BLaER1 (cell line): Measurements from ENCODE around the gene JAG1.
A peak's percentile ranks its signal among the peaks of the same experiment; 100 is the strongest.

Experiments
- H3K27ac ChIP-seq: shearing (Covaris generic); formaldehyde crosslinking; 2 replicates; pipeline ENCODE4 v1.8.1; 2022
- H3K27me3 ChIP-seq: shearing (Covaris generic); formaldehyde crosslinking; 2 replicates; pipeline ENCODE4 v1.8.1; 2022
- H3K36me3 ChIP-seq: shearing (Covaris generic); formaldehyde crosslinking; 2 replicates; pipeline ENCODE4 v1.8.1; 2022
- H3K4me1 ChIP-seq: shearing (Covaris generic); formaldehyde crosslinking; 2 replicates; pipeline ENCODE4 v1.8.1; 2022
- H3K4me2 ChIP-seq: shearing (Covaris generic); formaldehyde crosslinking; 2 replicates; pipeline ENCODE4 v1.8.1; 2022
- H3K4me3 ChIP-seq: shearing (Covaris generic); formaldehyde crosslinking; 2 replicates; pipeline ENCODE4 v1.8.1; 2022
- H3K9ac ChIP-seq: shearing (Covaris generic); formaldehyde crosslinking; 2 replicates; pipeline ENCODE4 v1.8.1; 2022
- H3K9me3 ChIP-seq: shearing (Covaris generic); formaldehyde crosslinking; 2 replicates; pipeline ENCODE4 v1.8.1; 2022
- H4K20me1 ChIP-seq: shearing (Covaris generic); formaldehyde crosslinking; 2 replicates; pipeline ENCODE4 v1.8.1; 2022
- Cebpa-rat ChIP-seq: shearing (Covaris generic); IDR thresholded peaks from 2 replicates; pipeline ENCODE4 v1.8.1; 2022

The JAG1 gene

GRCh38 chr20:10641467-10641866 is 32.3 kb downstream of the JAG1 start:
- Histone ChIP-seq H3K4me2 (no peak overlapping the region), H3K4me1 (peaks cover 25% of the 10 kb centered on the region), H4K20me1 (no peaks in the 10 kb centered on the region), H3K9me3 (no peaks in the 10 kb centered on the region), H3K4me3 (no peak overlapping the region), H3K36me3 (no peaks in the 10 kb centered on the region), H3K27me3 (no peaks in the 10 kb centered on the region), H3K9ac (no peak overlapping the region), H3K27ac (no peak overlapping the region)
- TF ChIP-seq Cebpa-rat = no peak

DNA sequence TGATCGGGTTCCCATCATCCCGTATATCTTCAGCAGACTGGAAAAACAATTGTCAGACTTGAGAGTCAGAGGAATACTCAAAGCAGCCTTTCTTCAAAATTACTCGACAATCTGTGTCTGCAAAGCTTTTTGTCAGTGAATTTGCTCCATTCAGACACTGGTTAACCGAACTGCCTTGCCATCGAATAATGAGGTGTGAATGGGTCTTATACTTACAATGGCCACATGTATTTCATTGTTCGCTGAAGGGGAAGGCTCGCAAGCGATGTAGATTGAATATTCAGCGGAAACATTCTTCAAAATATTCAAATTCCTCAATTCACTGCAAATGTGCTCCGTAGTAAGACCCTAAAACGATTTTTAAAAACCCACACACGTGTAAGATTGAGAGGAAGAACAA is 32.9 kb downstream of the JAG1 start:
- TF ChIP-seq Cebpa-rat = no peak
- Histone ChIP-seq H3K4me2 (no peak overlapping the region), H3K9me3 (no peaks in the 10 kb centered on the region), H3K27ac (no peak overlapping the region), H3K27me3 (no peaks in the 10 kb centered on the region), H3K9ac (no peak overlapping the region), H3K4me3 (no peak overlapping the region), H3K36me3 (no peaks in the 10 kb centered on the region), H4K20me1 (no peaks in the 10 kb centered on the region), H3K4me1 (peaks cover 28% of the 10 kb centered on the region)

DNA sequence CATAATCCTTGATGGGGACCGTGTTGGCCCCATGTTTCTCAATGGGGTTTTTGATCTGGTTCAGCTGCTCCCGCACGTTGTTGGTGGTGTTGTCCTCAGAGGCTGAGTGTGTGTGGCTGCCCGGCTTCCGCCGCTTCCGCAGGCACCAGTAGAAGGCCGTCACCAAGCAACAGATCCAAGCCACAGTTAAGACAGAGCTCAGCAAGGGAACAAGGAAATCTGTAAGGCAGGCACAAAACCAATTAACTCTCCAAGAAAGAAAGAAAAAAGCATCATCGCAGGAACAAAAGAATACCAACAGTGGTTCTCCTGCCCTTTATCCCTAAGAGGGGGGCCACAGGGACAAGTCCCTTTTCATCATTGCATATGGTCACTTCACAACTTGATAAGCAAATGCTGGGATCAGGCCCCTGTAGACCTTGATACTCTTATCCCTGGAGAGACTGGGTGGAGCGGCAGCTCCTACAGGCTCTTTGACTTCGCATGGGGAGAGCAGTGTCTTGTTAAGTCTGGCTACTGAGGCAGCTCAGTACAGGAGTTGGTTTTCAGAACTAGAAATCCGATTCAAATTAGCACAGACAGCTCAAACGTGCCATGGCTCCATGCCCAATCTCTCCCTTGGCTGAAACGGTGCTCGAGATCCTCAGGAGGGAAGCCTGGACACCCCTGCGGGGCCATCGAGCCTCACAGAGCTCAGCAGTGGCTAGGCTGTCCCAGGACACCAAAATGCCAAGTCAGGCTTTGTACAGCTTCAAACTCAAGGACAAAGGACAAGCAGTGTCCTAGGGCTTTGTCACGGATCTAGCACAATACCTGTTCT is 33.9 kb downstream of the JAG1 start:
- H3K4me1 ChIP-seq = peaks cover 38% of the 10 kb centered on the region
- no peaks in the 10 kb centered on the region for H3K36me3 ChIP-seq
- H3K9me3 ChIP-seq = no peaks in the 10 kb centered on the region
- no peaks in the 10 kb centered on the region for H4K20me1 ChIP-seq
- H3K4me2 ChIP-seq = no peak overlapping the region
- H3K27ac ChIP-seq = no peak overlapping the region
- no peaks in the 10 kb centered on the region for H3K27me3 ChIP-seq
- H3K4me3 ChIP-seq = no peak overlapping the region
- no peak for TF ChIP-seq Cebpa-rat
- no peak overlapping the region for H3K9ac ChIP-seq

DNA sequence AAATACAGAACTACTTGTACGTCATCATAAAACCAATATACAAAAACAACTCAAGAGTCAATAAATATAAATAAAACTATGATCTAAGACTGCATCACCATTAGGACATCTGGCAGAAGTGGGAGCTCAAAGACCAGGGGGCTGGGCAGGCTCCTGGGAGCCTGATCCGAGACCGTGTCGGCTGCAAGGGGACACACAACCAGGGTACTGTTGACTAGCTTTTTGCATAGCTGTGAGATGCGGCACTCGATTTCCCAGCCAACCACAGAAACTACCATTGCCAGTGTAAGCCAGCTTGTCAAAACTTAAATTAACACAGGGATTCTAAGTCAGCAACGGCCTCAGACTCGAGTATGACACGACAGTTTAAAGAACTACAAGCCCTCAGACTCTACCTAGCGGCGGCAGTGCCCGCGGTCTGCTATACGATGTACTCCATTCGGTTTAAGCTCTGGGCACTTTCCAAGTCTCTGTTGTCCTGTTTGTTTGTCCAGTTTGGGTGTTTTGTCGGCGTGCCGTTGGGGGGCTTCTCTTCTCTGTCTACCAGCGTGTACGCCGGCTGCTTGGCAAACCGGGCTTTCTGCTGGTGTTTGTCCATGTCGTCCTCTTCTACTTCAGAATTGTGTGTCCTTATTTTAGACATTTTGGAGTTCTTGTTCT is 34.6 kb downstream of the JAG1 start:
- no peak overlapping the region for H3K27ac ChIP-seq
- no peaks in the 10 kb centered on the region for H3K36me3 ChIP-seq
- peaks cover 38% of the 10 kb centered on the region for H3K4me1 ChIP-seq
- H3K9me3 ChIP-seq = no peaks in the 10 kb centered on the region
- no peak overlapping the region for H3K4me2 ChIP-seq
- no peak overlapping the region for H3K4me3 ChIP-seq
- no peak overlapping the region for H3K9ac ChIP-seq
- TF ChIP-seq Cebpa-rat = no peak
- H4K20me1 ChIP-seq = no peaks in the 10 kb centered on the region
- H3K27me3 ChIP-seq = no peaks in the 10 kb centered on the region

DNA sequence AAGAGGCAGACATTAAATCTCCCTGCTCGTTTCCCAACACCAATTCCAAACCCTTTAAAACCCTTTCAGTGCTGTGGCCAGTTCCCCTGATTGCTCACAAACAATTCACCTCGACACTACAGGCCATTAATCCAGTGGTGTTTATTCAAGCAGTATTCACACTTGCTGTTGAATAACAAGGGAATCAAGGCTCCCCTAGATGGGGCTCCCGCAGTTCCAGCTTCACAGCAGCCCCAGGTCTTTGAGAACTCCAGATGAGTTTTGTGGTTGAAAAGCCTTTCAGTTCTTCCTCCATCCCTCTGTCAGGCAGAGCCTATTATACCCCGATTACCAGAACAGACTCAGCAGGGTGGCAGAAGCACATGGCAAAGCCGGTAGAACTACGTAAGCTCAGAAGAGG is 36.2 kb downstream of the JAG1 start:
- no peak overlapping the region for H3K4me3 ChIP-seq
- H3K27ac ChIP-seq = no peak overlapping the region
- no peak overlapping the region for H3K9ac ChIP-seq
- no peaks in the 10 kb centered on the region for H4K20me1 ChIP-seq
- H3K4me1 ChIP-seq = peaks cover 37% of the 10 kb centered on the region
- no peaks in the 10 kb centered on the region for H3K27me3 ChIP-seq
- H3K4me2 ChIP-seq = no peak overlapping the region
- no peak for TF ChIP-seq Cebpa-rat
- no peaks in the 10 kb centered on the region for H3K9me3 ChIP-seq
- no peaks in the 10 kb centered on the region for H3K36me3 ChIP-seq

DNA sequence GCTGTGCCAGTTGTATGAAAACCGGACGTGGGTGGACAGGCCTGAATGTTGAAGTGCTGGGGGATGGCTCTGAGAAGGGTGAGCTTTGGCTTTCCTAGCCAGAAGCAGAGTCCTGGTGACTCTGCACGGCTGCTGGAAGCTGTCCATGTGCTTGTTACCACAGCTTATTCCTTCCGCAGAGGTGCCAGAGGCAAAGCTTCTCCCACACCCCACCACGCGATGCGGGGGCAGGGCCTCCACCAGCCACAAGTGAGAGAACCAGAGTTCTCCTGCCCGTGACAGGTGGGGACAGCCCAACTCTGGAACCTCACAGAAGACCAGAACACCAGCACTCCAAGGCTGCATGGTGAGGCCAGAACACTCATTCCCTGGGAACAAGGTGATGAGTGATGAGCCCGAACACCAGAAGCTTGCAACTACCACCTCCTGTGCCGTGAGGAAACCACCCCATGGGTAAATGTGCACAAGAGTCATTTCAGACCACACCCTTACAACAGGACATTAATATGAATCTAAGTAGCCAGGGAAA is 36.7 kb downstream of the JAG1 start:
- Histone ChIP-seq H3K36me3 (no peaks in the 10 kb centered on the region), H3K4me1 (peaks cover 36% of the 10 kb centered on the region), H3K9ac (no peak overlapping the region), H3K9me3 (no peaks in the 10 kb centered on the region), H3K27me3 (no peaks in the 10 kb centered on the region), H3K4me2 (no peak overlapping the region), H3K4me3 (no peak overlapping the region), H4K20me1 (no peaks in the 10 kb centered on the region), H3K27ac (no peak overlapping the region)
- no peak for TF ChIP-seq Cebpa-rat

- Histone ChIP-seq H3K9ac (no peak overlapping the region), H4K20me1 (no peaks in the 10 kb centered on the region), H3K27me3 (no peaks in the 10 kb centered on the region), H3K36me3 (no peaks in the 10 kb centered on the region), H3K4me3 (no peak overlapping the region), H3K4me2 (peak overlapping the region; percentile 94; the same call in 1 of the 2 replicates), H3K27ac (no peak overlapping the region), H3K9me3 (no peaks in the 10 kb centered on the region), H3K4me1 (peaks cover 36% of the 10 kb centered on the region)
- no peak for TF ChIP-seq Cebpa-rat
Observed at GRCh38 chr20:10636326-10636818, 37.4 kb downstream of the JAG1 start.

DNA sequence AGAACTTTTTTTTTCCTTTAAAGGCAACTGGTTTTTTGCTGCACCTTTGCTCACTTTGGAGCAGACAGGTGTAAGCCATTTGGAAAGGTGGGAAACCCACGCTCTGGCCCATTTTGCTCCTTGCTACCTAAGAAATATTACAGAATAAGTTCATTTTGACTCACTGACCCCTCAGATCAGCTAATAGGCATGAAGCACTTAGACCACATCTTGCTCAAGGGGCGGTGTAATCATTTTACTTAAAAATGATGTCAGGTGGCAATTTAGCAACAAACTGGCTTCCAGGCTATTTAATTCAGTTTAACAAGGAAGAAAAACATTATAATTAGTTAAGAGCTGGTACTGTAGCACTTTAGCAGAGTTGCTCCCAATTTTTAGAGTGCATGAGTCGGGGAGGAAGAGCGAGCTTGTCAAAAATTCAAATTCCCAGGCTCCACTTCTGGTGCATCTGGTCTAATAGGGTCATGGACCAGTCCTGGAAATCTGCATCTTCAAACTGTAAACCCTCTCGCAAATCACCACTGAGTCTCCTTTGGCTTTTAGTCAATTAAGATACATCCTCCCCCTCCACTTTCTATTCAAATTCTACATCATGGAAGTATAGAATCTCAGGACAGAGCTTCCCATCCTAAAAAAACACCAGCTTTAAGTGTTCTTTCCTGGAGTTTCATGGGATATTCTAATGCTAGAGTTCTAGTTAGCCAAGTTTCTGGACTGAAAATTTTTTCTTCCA is 38.2 kb downstream of the JAG1 start:
- Histone ChIP-seq H3K36me3 (no peaks in the 10 kb centered on the region), H3K9me3 (no peaks in the 10 kb centered on the region), H3K4me3 (no peak overlapping the region), H3K27me3 (no peaks in the 10 kb centered on the region), H3K9ac (no peak overlapping the region), H3K27ac (peak overlapping the region; percentile 67; the same call in 1 of the 2 replicates), H3K4me1 (peaks cover 36% of the 10 kb centered on the region), H4K20me1 (no peaks in the 10 kb centered on the region), H3K4me2 (peak overlapping the region; percentile 94)
- no peak for TF ChIP-seq Cebpa-rat

- Histone ChIP-seq H3K9ac (no peak overlapping the region; the same call in 1 of the 2 replicates), H3K4me1 (peaks cover 36% of the 10 kb centered on the region), H3K27me3 (no peaks in the 10 kb centered on the region), H3K36me3 (no peaks in the 10 kb centered on the region), H3K4me3 (peak overlapping the region; percentile 40; the same call in 1 of the 2 replicates), H3K27ac (peak overlapping the region; percentile 67), H3K9me3 (no peaks in the 10 kb centered on the region), H4K20me1 (no peaks in the 10 kb centered on the region), H3K4me2 (peak overlapping the region; percentile 94)
- TF ChIP-seq Cebpa-rat = no peak
Observed at GRCh38 chr20:10634683-10635411, 39.0 kb downstream of the JAG1 start.
